Measurements from ENCODE around the gene RRP1B. TPM values are rescaled to one million over a fixed set of nuclear protein-coding genes. Genes with fewer than 3 reads are reported as not detected.

Gene RRP1B
- total RNA-seq, 1 experiment from 2014 or later: 39.1 TPM

GRCh38 chr21:43739621-43740435, 80.5 kb downstream of the RRP1B start:
- DNase-seq (ENCODE audit: low read depth): no peak

GRCh38 chr21:43740497-43741156, 81.3 kb downstream of the RRP1B start:
- DNase-seq (ENCODE audit: low read depth): no peak

GRCh38 chr21:43741423-43742096, 82.2 kb downstream of the RRP1B start:
- no peak for DNase-seq (ENCODE audit: low read depth)

GRCh38 chr21:43743947-43744346, 84.6 kb downstream of the RRP1B start:
- DNase-seq (ENCODE audit: low read depth): no peak

GRCh38 chr21:43744725-43745124, 85.4 kb downstream of the RRP1B start:
- DNase-seq (ENCODE audit: low read depth): no peak

Small RNA genes within 50 kb of the gene (small RNA-seq; reads per million reads assigned to genes)
- gene MIR6070: not detected

Other genes with a start within 250 kb of the RRP1B start
- gene SIK1, start 232.4 kb upstream of the RRP1B start, total RNA-seq (2014; rRNA removed; shearing (Covaris generic)): 4.5 and 4.6 TPM in 2 replicates
- 0.77 and 1.4 TPM in 2 replicates for gene HSF2BP, start 72 bp upstream of the RRP1B start, total RNA-seq (2014; rRNA removed; shearing (Covaris generic))
- 56.2 and 62.7 TPM in 2 replicates for gene PDXK, start 59.6 kb downstream of the RRP1B start, total RNA-seq (2014; rRNA removed; shearing (Covaris generic))
- gene CSTB, start 116.7 kb downstream of the RRP1B start, total RNA-seq (2014; rRNA removed; shearing (Covaris generic)): 24.3 and 55.3 TPM in 2 replicates
- gene RRP1, start 130.0 kb downstream of the RRP1B start, total RNA-seq (2014; rRNA removed; shearing (Covaris generic)): 31.7 and 34.0 TPM in 2 replicates
- 52.9 and 60.2 TPM in 2 replicates for gene AGPAT3, start 205.7 kb downstream of the RRP1B start, total RNA-seq (2014; rRNA removed; shearing (Covaris generic))